ENCODE measurements around the gene SH3YL1. TPM values are rescaled to one million over a fixed set of nuclear protein-coding genes. Genes with fewer than 3 reads are reported as not detected.

Gene SH3YL1
- polyA plus RNA-seq, 1 donor (not counting 4 experiments of a cell fraction or from before 2014, with no cell fraction given): 41.8 TPM

DNA sequence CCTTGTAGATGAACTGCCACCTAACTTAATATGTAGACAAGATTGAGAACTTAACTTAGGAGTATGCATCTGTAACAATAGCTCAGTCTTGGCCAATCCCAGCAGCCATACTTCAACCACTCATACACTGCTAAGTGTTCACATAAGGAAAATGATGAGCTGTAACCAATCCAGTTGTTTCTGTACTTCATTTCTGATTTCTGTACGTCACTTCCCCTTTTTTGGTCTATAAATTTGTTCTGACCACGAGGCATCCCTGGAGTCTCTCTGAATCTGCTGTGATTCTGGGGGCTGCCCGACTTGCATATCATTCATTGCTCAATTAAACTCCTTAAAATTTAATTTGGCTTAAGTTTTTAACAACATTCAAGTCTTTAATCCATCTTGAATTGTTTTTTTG is 6.4 kb downstream of the SH3YL1 start:
- Histone ChIP-seq H3K4me3 (ENCODE audit: control insufficient read depth in 2 of 3, extremely low read depth in 1 of 3, insufficient read depth in 2 of 3, low read depth in 1 of 3, low read length in 3 of 3) (no peak overlapping the region), H3K79me2 (ENCODE audit: control insufficient read depth, insufficient read depth, low read length) (peaks cover 10% of the 10 kb centered on the region), H3K9me1 (ENCODE audit: control insufficient read depth, extremely low read depth, insufficient read depth, low read length) (no peaks in the 10 kb centered on the region), H3K9me3 (ENCODE audit: control insufficient read depth, low read depth, low read length) (no peaks in the 10 kb centered on the region), H3K27me3 (ENCODE audit: control insufficient read depth, extremely low read depth, insufficient read depth, low read length) (no peaks in the 10 kb centered on the region), H3K27ac (ENCODE audit: control insufficient read depth, insufficient read depth, low read length) (no peak overlapping the region), H2AFZ (ENCODE audit: control insufficient read depth, low read length) (no peak overlapping the region), H3K4me2 (ENCODE audit: control insufficient read depth, extremely low read depth, insufficient read depth, low read depth, low read length) (no peak overlapping the region), H3K4me1 (ENCODE audit: control insufficient read depth, extremely low read depth, insufficient read depth, low read length) (peaks cover 6% of the 10 kb centered on the region), H3K36me3 (ENCODE audit: control insufficient read depth in 2 of 2, extremely low read depth in 1 of 2, insufficient read depth in 2 of 2, low read length in 2 of 2) (peaks cover 2 to 5% of the 10 kb centered on the region in 2 experiments), H3K9ac (ENCODE audit: control insufficient read depth, extremely low read depth, insufficient read depth, low read length) (no peak overlapping the region), H4K20me1 (ENCODE audit: control insufficient read depth, extremely low read depth, insufficient read depth, low read length) (no peaks in the 10 kb centered on the region)
- FAIRE-seq (no peak), DNase-seq (ENCODE audit: low read depth, low spot score) (no peak)
- dilution Hi-C loops (cut with MboI; ENCODE audit: extremely low pct_ligation_motif_present, low sequenced_read_pairs): no loop called here
- TF ChIP-seq EZH2 (IDR thresholded peaks at IDR 0.05; ENCODE audit: low read length): no peak
- TF ChIP-seq, protein P1, sequence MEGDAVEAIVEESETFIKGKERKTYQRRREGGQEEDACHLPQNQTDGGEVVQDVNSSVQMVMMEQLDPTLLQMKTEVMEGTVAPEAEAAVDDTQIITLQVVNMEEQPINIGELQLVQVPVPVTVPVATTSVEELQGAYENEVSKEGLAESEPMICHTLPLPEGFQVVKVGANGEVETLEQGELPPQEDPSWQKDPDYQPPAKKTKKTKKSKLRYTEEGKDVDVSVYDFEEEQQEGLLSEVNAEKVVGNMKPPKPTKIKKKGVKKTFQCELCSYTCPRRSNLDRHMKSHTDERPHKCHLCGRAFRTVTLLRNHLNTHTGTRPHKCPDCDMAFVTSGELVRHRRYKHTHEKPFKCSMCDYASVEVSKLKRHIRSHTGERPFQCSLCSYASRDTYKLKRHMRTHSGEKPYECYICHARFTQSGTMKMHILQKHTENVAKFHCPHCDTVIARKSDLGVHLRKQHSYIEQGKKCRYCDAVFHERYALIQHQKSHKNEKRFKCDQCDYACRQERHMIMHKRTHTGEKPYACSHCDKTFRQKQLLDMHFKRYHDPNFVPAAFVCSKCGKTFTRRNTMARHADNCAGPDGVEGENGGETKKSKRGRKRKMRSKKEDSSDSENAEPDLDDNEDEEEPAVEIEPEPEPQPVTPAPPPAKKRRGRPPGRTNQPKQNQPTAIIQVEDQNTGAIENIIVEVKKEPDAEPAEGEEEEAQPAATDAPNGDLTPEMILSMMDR (optimal IDR thresholded peaks at IDR 0.05 in 1 of 3, IDR thresholded peaks at IDR 0.05 in 1 of 3, conservative IDR thresholded peaks at IDR 0.05 in 1 of 3; ENCODE audit: extremely low read depth in 1 of 3, insufficient read depth in 2 of 3, low read length in 3 of 3): no peak

DNA sequence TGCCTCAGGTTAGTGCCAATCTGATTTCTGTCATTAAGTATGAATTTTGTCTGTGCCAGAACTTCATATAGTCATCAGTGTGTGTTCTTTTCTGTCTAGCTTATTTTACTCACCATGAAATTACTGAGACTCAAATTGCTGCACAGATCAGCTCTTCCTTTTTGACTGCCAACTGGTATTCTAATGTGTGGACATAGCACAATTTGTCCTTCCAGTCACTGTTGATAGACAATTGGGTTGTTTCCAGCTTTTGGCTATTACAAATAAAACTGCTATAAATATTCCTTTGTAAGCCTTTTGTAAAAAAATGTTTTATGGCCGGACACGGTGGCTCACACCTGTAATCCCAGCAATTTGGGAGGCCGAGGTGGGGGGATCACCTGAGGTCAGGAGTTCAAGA is 7.7 kb downstream of the SH3YL1 start:
- Histone ChIP-seq H3K4me3 (ENCODE audit: control insufficient read depth in 2 of 3, extremely low read depth in 1 of 3, insufficient read depth in 2 of 3, low read depth in 1 of 3, low read length in 3 of 3) (no peak overlapping the region), H3K4me2 (ENCODE audit: control insufficient read depth, extremely low read depth, insufficient read depth, low read depth, low read length) (no peak overlapping the region), H3K79me2 (ENCODE audit: control insufficient read depth, insufficient read depth, low read length) (peaks cover 7% of the 10 kb centered on the region), H2AFZ (ENCODE audit: control insufficient read depth, low read length) (no peak overlapping the region), H3K27ac (ENCODE audit: control insufficient read depth, insufficient read depth, low read length) (no peak overlapping the region), H4K20me1 (ENCODE audit: control insufficient read depth, extremely low read depth, insufficient read depth, low read length) (no peaks in the 10 kb centered on the region), H3K27me3 (ENCODE audit: control insufficient read depth, extremely low read depth, insufficient read depth, low read length) (no peaks in the 10 kb centered on the region), H3K9me1 (ENCODE audit: control insufficient read depth, extremely low read depth, insufficient read depth, low read length) (no peaks in the 10 kb centered on the region), H3K4me1 (ENCODE audit: control insufficient read depth, extremely low read depth, insufficient read depth, low read length) (no peaks in the 10 kb centered on the region), H3K9me3 (ENCODE audit: control insufficient read depth, low read depth, low read length) (no peaks in the 10 kb centered on the region), H3K9ac (ENCODE audit: control insufficient read depth, extremely low read depth, insufficient read depth, low read length) (no peak overlapping the region), H3K36me3 (ENCODE audit: control insufficient read depth in 2 of 2, extremely low read depth in 1 of 2, insufficient read depth in 2 of 2, low read length in 2 of 2) (peaks cover 2 to 5% of the 10 kb centered on the region in 2 experiments)
- dilution Hi-C loops (cut with MboI; ENCODE audit: extremely low pct_ligation_motif_present, low sequenced_read_pairs): no loop called here
- FAIRE-seq (no peak), DNase-seq (ENCODE audit: low read depth, low spot score) (no peak)
- TF ChIP-seq, protein P1 (optimal IDR thresholded peaks at IDR 0.05 in 1 of 3, IDR thresholded peaks at IDR 0.05 in 1 of 3, conservative IDR thresholded peaks at IDR 0.05 in 1 of 3; ENCODE audit: extremely low read depth in 1 of 3, insufficient read depth in 2 of 3, low read length in 3 of 3): no peak
- TF ChIP-seq EZH2 (IDR thresholded peaks at IDR 0.05; ENCODE audit: low read length): no peak
